Adrenal gland (tissue), 12 donors: Measurements from ENCODE around the gene TTC34. TPM values are rescaled to one million over a fixed set of nuclear protein-coding genes. Genes with fewer than 3 reads are reported as not detected.
"Not testable (repeated sequence)": the region's sequence is repeated elsewhere in the genome, so short reads cannot be mapped to it uniquely, and the experiment has no call there.

Experiments
- DNase-seq, 7 donors: peaks; one replicate each; pipeline ENCODE4 v3.0.0-alpha.2; 2019 to 2020
- H3K27ac ChIP-seq, 5 donors: fragments of 200-600 bp; sonication (generic) in 4 of 5; 1 replicate in 3 of 5; 2 replicates in 2 of 5; pipeline versions ENCODE4 v1.5.1 to v1.8.0; 2016 to 2020; ENCODE audit warnings: mild to moderate bottlenecking in 1 of 5
- H3K27me3 ChIP-seq: fragments of 200-600 bp; 2 replicates; pipeline ENCODE4 v1.8.0; 2021
- H3K36me3 ChIP-seq, 2 donors: fragments of 200-600 bp; replicated peaks in 1 of 2; 1 replicate in 1 of 2; 2 replicates in 1 of 2; pipeline versions ENCODE4 v1.5.1 to v1.8.0; 2018 to 2022
- H3K4me1 ChIP-seq, 2 donors: fragments of 200-600 bp; replicated peaks in 1 of 2; 1 replicate in 1 of 2; 2 replicates in 1 of 2; pipeline versions ENCODE4 v1.5.1 to v1.8.0; 2018 to 2021
- H3K4me3 ChIP-seq, 4 donors: fragments of 200-600 bp; sonication (generic) in 3 of 4; one replicate each; pipeline ENCODE4 v1.5.1; 2016 to 2018
- H3K9me3 ChIP-seq, 3 donors: fragments of 200-600 bp; sonication (generic) in 1 of 3; replicated peaks in 1 of 3; 1 replicate in 2 of 3; 2 replicates in 1 of 3; pipeline versions ENCODE4 v1.5.1 to v1.8.0; 2016 to 2021
- POLR2A ChIP-seq, 2 donors: fragments of 450-650 bp; IDR thresholded peaks; one replicate each; pipeline ENCODE4 v1.6.1; 2017; ENCODE audit warnings: antibody characterized with exemption in 2 of 2, mild to moderate bottlenecking in 2 of 2, moderate library complexity in 1 of 2
- WGBS, 4 donors: extraction: QIAGEN DNeasy Blood & Tissue Kit in 2 of 4; methylation state at CpG; one replicate each; pipeline versions ENCODE4 v1.1.5 to v1.1.7; 2013 to 2017; 5-methylcytosine and 5-hydroxymethylcytosine counted together
- intact Hi-C, 2 donors: fragments of 100-400 bp; cut with DNase I; formaldehyde crosslinking; loops; one replicate each; pipeline versions ENCODE4 v1.14.1 to v1.15.0; 2022 to 2023
- polyA plus RNA-seq, 3 donors: library from polyadenylated mRNA; stranded (reverse); fragments of 200-250 nt in 2 of 3; fragments of 350-450 nt in 1 of 3; fragmentation: Illumina TruSeq in 1 of 3; extraction: RNeasy Lipid Tissue Mini Kit (QIAGEN cat#74804) in 1 of 3; gene quantifications; one replicate each; pipeline ENCODE4 v1.2.3, GENCODE V29; 2013 to 2014
- total RNA-seq, 9 donors: library from RNA; depleted of rRNA in 4 of 9; stranded (reverse); fragments of >200 nt in 4 of 9; fragments of 120-200 nt in 1 of 9; fragmentation: NEBNext Ultra II Directional in 1 of 9; extraction: Animal tissue kit (Norgen Biotek cat#: 25700) in 1 of 9; gene quantifications; one replicate each; pipeline versions ENCODE4 v1.1.0 to v1.2.4, GENCODE V29; 2013 to 2023
- TF ChIP-seq, protein P1 (sequence below), 6 experiments: fragments of 450-650 bp in 4 of 6; fragments of 200-600 bp in 2 of 6; sonication (generic) in 1 of 6; IDR thresholded peaks; 1 replicate in 5 of 6; 2 replicates in 1 of 6; pipeline versions ENCODE4 v1.5.1 to v1.8.0; 2016 to 2021; ENCODE audit warnings: antibody characterized with exemption in 6 of 6, mild to moderate bottlenecking in 2 of 6, moderate library complexity in 1 of 6
- donor health status: healthy with polysubstance abuse.
- donor health status: Bipolar disorder and iron deficiency.
- donor health status: DM: yes; HTN: yes; CAD: no.
- donor health status: DM: no; HTN: no; CAD: no.
- donor health status: DM: no; HTN: no; CAD: no.
- donor health status: DM: yes; HTN: yes; CAD: no.

The TTC34 gene
- total and polyA plus RNA-seq, 12 donors: 0.12 to 1.9 (median 0.47) TPM

DNA sequence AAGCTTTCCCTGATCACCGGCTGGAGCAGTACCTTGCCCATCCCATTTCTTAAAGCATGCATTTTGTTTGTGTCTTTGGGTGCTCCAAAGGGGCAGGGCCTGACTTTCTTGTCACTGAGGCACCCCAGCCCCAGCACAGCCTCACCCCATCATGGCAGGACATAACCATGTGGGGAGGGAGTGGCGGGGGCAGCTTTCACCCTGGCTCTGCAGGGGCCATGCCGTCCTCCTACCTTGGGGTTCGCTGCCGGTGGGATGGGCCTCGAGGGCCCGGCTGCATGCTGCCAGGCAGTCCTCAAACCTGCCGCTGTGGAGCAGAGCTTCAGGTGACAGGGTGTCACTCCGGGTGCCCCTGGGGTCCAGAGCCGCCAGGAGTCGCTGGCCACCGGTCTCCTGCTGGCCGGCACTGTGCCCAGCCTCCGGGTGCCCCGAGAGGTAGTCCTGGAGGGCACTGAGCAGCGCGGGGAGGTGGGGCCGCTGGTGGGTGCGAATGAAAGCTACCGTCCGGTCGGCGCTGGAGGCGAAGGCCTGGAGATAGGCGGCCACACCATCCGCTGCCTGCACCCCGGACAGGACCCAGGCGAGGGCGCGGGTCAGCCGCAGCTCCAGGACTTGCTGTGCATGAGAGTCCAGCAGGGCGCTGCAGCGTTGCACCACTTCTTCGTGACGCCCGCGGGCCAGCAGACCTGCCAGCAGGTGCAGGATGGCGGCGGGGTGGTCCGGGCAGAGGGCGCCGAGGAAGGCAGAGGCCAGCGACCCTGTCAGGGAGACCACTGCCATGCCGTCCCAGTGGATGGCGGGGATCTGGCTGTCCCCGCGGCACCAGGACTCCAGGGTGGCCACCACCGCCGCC is 1.5 kb downstream of the TTC34 start:
- Histone ChIP-seq H3K4me3 (no peak overlapping the region), H3K9me3 (no peaks in the 10 kb centered on the region), H3K4me1 (no peaks in the 10 kb centered on the region), H3K27me3 (peaks cover 19% of the 10 kb centered on the region), H3K27ac (no peak overlapping the region), H3K36me3 (no peaks in the 10 kb centered on the region)
- no peak for DNase-seq
- intact Hi-C loops: no loop called here
- TF ChIP-seq, protein P1, sequence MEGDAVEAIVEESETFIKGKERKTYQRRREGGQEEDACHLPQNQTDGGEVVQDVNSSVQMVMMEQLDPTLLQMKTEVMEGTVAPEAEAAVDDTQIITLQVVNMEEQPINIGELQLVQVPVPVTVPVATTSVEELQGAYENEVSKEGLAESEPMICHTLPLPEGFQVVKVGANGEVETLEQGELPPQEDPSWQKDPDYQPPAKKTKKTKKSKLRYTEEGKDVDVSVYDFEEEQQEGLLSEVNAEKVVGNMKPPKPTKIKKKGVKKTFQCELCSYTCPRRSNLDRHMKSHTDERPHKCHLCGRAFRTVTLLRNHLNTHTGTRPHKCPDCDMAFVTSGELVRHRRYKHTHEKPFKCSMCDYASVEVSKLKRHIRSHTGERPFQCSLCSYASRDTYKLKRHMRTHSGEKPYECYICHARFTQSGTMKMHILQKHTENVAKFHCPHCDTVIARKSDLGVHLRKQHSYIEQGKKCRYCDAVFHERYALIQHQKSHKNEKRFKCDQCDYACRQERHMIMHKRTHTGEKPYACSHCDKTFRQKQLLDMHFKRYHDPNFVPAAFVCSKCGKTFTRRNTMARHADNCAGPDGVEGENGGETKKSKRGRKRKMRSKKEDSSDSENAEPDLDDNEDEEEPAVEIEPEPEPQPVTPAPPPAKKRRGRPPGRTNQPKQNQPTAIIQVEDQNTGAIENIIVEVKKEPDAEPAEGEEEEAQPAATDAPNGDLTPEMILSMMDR (IDR thresholded peaks at IDR 0.05): no peak
- no peak for TF ChIP-seq POLR2A (IDR thresholded peaks at IDR 0.05)
- WGBS, 4 donors: 78 to 86% (median 84%) methylated on average over 1 to 49 of the region's 49 CpGs

DNA sequence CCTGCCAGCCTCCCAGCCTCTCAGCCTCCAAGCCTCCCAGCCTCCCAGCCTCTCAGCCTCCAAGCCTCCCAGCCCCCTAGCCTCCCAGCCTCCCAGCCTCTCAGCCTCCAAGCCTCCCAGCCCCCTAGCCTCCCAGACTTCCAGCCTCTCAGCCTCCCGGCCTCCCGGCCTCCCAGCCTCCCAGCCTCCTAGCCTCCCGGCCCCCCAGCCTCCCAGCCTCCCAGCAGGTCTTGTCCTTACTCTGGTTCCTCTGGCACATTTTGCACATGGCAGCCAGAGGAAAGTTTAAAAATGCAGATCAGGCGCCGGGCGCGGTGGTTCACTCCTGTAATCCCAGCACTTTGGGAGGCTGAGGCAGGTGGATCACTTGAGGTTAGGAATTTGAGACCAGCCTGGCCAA is 2.5 kb downstream of the TTC34 start:
- intact Hi-C loops: not testable (repeated sequence)
- 89 to 96% (median 95%) methylated on average over 7 of the region's 7 CpGs for WGBS, 4 donors

DNA sequence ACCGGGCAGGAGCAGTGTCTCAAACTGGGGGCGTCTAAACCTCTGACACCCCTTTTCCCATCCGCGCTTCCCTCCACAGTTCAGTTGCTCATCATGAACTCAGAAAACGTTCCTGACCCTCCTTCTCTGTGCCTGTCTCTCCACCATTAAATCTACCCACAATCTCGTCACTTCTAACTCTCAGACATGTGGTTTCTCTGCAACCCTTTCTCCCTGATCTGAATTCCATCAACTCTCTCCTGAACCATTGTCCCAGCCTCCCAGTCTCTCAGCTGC is 3.8 kb downstream of the TTC34 start:
- TF ChIP-seq, protein P1 (IDR thresholded peaks at IDR 0.05): no peak
- TF ChIP-seq POLR2A (IDR thresholded peaks at IDR 0.05): no peak
- Histone ChIP-seq H3K9me3 (no peaks in the 10 kb centered on the region), H3K27ac (no peak overlapping the region), H3K27me3 (peaks cover 12% of the 10 kb centered on the region), H3K4me3 (no peak overlapping the region), H3K4me1 (no peaks in the 10 kb centered on the region), H3K36me3 (no peaks in the 10 kb centered on the region)
- WGBS, 4 donors: 33 to 64% (median 62%) methylated on average over 4 to 6 of the region's 6 CpGs
- no peak for DNase-seq
- intact Hi-C loops: no loop called here

More for the DNA sequence above, 2.5 kb downstream of the TTC34 start:
- H3K9me3 ChIP-seq, H3K4me1 ChIP-seq, H3K27ac ChIP-seq, H3K4me3 ChIP-seq, H3K36me3 ChIP-seq, DNase-seq: not testable (repeated sequence)
- H3K27me3 ChIP-seq: peaks cover 13% of the 10 kb centered on the region

DNA sequence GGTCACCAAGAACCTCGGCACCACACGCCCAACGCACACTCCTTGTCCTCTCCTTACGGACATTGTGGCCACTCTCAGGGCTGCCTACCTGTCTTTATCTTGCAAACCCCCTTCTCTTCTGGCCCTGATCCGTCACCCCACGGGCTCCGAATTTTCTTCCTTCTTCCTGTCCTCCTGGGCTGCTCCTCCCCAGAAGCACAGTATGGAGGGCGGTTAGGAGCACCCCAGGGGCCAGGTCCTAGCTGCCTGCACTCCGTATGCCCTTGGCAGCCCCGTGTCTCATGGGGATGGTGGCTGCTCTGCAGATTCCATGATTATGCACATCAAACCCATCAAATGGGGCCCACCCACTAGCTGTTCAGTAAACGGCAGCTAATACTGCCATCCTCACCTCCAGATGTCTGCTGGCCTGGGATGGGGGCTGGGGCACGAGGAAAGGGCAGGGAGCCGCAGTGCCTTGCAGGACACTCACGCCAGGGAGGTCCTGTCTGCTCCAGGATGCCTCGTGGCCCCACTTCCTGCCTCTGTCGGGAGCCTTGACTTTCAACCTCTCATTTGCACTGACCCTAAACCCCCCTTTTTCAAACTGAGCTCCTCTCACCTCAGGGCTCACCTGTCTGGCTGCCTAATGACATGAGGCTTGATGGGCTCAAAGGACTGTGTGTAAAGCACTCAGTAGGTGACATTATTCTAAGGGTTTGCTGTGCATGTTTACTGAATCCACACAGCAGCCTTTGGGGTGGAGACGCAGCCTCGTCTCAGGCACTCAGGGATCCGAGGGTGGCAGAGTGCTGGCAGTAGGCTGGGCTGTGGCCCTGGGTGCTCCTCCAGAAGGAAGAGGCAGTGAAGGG is 4.4 kb downstream of the TTC34 start:
- no peaks in the 10 kb centered on the region for H3K4me1 ChIP-seq
- no peak for DNase-seq
- WGBS, 4 donors: 43 to 68% (median 49%) methylated on average over 11 to 19 of the region's 19 CpGs
- H3K27me3 ChIP-seq: peaks cover 10% of the 10 kb centered on the region
- H3K4me3 ChIP-seq: no peak overlapping the region
- TF ChIP-seq, protein P1 (IDR thresholded peaks at IDR 0.05): no peak
- TF ChIP-seq POLR2A (IDR thresholded peaks at IDR 0.05): no peak
- intact Hi-C loops: no loop called here
- no peaks in the 10 kb centered on the region for H3K36me3 ChIP-seq
- H3K27ac ChIP-seq: no peak overlapping the region
- no peaks in the 10 kb centered on the region for H3K9me3 ChIP-seq
